Spinal cord (tissue), 10 donors: ENCODE results near the gene DYRK2. TPM values are rescaled to one million over a fixed set of nuclear protein-coding genes. Genes with fewer than 3 reads are reported as not detected.

ENCODE experiments used
- DNase-seq, 6 donors: peaks; one replicate each; pipeline versions ENCODE4 v3.0.0 to v3.0.0-alpha.2; 2013 to 2015; ENCODE audit warnings: low spot score in 6 of 6, low read depth in 4 of 6
- H3K27ac ChIP-seq: one replicate; pipeline ENCODE4 v1.5.1; 2013; ENCODE audit warnings: low read depth, low read length, control low read depth
- H3K27me3 ChIP-seq: one replicate; pipeline ENCODE4 v1.6.1; 2013; ENCODE audit warnings: low read length; ENCODE audit not compliant: control insufficient read depth, insufficient read depth
- H3K36me3 ChIP-seq: one replicate; pipeline ENCODE4 v1.6.1; 2013; ENCODE audit warnings: low read length; ENCODE audit not compliant: control insufficient read depth, insufficient read depth
- H3K4me1 ChIP-seq: one replicate; pipeline ENCODE4 v1.6.1; 2013; ENCODE audit warnings: low read length; ENCODE audit not compliant: control insufficient read depth, insufficient read depth
- H3K4me3 ChIP-seq: one replicate; pipeline ENCODE4 v1.5.1; 2013; ENCODE audit warnings: low read depth, low read length, control low read depth
- H3K9me3 ChIP-seq: one replicate; pipeline ENCODE4 v1.6.1; 2013; ENCODE audit warnings: low read length; ENCODE audit not compliant: control insufficient read depth, insufficient read depth
- WGBS: methylation state at CpG from one replicate; pipeline ENCODE4 v1.1.5; 2013; ENCODE audit warnings: missing lambda C conversion rate; ENCODE audit not compliant: insufficient coverage; 5-methylcytosine and 5-hydroxymethylcytosine counted together
- polyA plus RNA-seq, 2 donors: library from polyadenylated mRNA; unstranded; fragments of 120-200 nt; gene quantifications; one replicate each; pipeline ENCODE4 v1.2.1, GENCODE V29; 2013; ENCODE audit not compliant: insufficient read length in 2 of 2
- total RNA-seq, 2 donors: library from RNA; depleted of rRNA in 1 of 2; stranded (reverse); fragments of 120-200 nt in 1 of 2; fragments of >200 nt in 1 of 2; gene quantifications; one replicate each; pipeline versions ENCODE4 v1.2.3 to v1.2.4, GENCODE V29; 2013 to 2014
- donor health status: healthy.

DYRK2 gene
- total and polyA plus RNA-seq, 4 donors = 19.4 to 28.8 (median 23.1) TPM

GRCh38 chr12:67705394-67706370 lies 57.1 kb downstream of the DYRK2 start:
- Histone ChIP-seq H3K4me1 (no peaks in the 10 kb centered on the region), H3K36me3 (no peaks in the 10 kb centered on the region), H3K4me3 (no peak overlapping the region), H3K27me3 (no peaks in the 10 kb centered on the region), H3K27ac (no peak overlapping the region), H3K9me3 (no peaks in the 10 kb centered on the region)
- 67% methylated on average over 3 of the region's 6 CpGs for WGBS
- DNase-seq = peak in 1 of 6 donors; percentile 40

DNA sequence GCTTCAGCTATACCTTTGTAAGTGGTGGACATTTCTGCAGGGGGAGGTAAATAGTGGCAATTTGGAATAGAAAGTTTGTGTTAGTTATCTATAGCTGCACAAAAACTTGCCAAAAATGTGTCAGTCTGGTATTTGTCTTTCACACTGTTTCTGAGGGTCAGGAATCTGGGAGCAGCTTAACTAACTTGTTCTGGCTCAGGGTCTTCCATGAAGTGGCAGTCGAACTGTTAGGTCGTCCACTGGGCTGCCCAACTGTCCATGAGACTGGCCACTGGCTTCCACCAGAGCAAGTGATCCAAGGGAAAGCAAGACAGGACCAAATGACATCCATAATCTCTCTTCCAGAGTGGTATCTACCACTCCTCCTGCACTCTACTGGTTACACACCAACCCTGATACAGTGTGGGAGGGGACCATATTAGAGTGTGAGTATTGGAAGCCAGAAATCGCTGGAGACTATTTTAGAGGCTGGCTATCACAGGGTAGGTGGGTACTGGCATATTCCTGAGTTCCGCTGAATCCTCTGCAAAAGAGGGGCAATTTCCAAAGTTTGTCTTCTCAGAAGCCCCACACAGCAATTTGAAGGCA lies 60.9 kb downstream of the DYRK2 start:
- Histone ChIP-seq H3K36me3 (no peaks in the 10 kb centered on the region), H3K4me3 (no peak overlapping the region), H3K27me3 (no peaks in the 10 kb centered on the region), H3K27ac (no peak overlapping the region), H3K9me3 (no peaks in the 10 kb centered on the region), H3K4me1 (no peaks in the 10 kb centered on the region)
- 60% methylated on average over 3 of the region's 4 CpGs for WGBS
- DNase-seq = no peak

- Histone ChIP-seq H3K4me3 (no peak overlapping the region), H3K27ac (no peak overlapping the region), H3K27me3 (no peaks in the 10 kb centered on the region), H3K9me3 (no peaks in the 10 kb centered on the region), H3K36me3 (no peaks in the 10 kb centered on the region), H3K4me1 (no peaks in the 10 kb centered on the region)
- DNase-seq = no peak
- WGBS = 30% methylated on average over 2 of the region's 3 CpGs
Observed at GRCh38 chr12:67710582-67710981, 62.0 kb downstream of the DYRK2 start.

DNA sequence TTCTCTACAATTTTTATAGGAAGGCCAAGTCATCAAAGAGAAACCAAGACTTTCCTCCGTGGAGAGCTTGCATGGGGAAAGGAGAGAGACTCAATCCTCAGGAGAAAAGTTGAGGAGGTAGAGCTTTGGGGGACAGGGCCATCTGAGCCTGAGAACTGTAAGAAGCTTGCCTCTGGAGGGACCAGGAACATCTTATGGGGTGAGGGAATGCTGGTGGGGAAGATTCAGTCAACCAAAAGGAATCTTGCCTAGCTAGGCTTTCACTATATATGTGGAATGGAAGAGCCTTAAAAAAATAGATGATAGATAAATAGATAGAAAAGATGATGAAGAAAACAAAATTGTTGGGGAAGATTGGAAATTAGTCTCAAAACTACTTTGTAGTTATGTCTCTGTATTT lies 63.5 kb downstream of the DYRK2 start:
- Histone ChIP-seq H3K4me3 (no peak overlapping the region), H3K27me3 (no peaks in the 10 kb centered on the region), H3K4me1 (no peaks in the 10 kb centered on the region), H3K27ac (no peak overlapping the region), H3K9me3 (no peaks in the 10 kb centered on the region), H3K36me3 (no peaks in the 10 kb centered on the region)
- no CpG with 5 or more reads among the region's 1 CpG for WGBS
- no peak for DNase-seq

- Histone ChIP-seq H3K4me1 (no peaks in the 10 kb centered on the region), H3K9me3 (no peaks in the 10 kb centered on the region), H3K27me3 (no peaks in the 10 kb centered on the region), H3K4me3 (no peak overlapping the region), H3K27ac (no peak overlapping the region), H3K36me3 (no peaks in the 10 kb centered on the region)
- DNase-seq = no peak
- 40% methylated on average over 1 of the region's 1 CpG for WGBS
Observed at GRCh38 chr12:67714648-67715047, 66.1 kb downstream of the DYRK2 start.
